Peyer's patch (tissue), 4 donors: ENCODE results near the gene LSM3. TPM values are rescaled to one million over a fixed set of nuclear protein-coding genes. Genes with fewer than 3 reads are reported as not detected.

ENCODE experiments used
- DNase-seq, 3 donors: peaks; one replicate each; pipeline ENCODE4 v3.0.0-alpha.2; 2017 to 2019
- H3K27ac ChIP-seq, 4 donors: fragments of 200-600 bp; sonication (generic); one replicate each; pipeline ENCODE4 v1.5.1; 2016 to 2019
- H3K27me3 ChIP-seq, 2 donors: fragments of 200-600 bp; sonication (generic); one replicate each; pipeline ENCODE4 v1.5.1; 2019
- H3K36me3 ChIP-seq, 3 donors: fragments of 200-600 bp; sonication (generic); one replicate each; pipeline ENCODE4 v1.5.1; 2016 to 2019
- H3K4me1 ChIP-seq, 4 donors: fragments of 200-600 bp; sonication (generic); one replicate each; pipeline ENCODE4 v1.5.1; 2016 to 2019
- H3K4me3 ChIP-seq, 4 donors: fragments of 200-600 bp; sonication (generic); 1 replicate in 3 of 4; 2 replicates in 1 of 4; pipeline ENCODE4 v1.5.1; 2016 to 2019; ENCODE audit warnings: mild to moderate bottlenecking in 1 of 4
- H3K9me3 ChIP-seq, 4 donors: fragments of 200-600 bp; sonication (generic); one replicate each; pipeline ENCODE4 v1.5.1; 2016 to 2019; ENCODE audit warnings: mild to moderate bottlenecking in 1 of 4
- CTCF ChIP-seq, 6 experiments: fragments of 450-650 bp in 4 of 6; fragments of 200-600 bp in 2 of 6; sonication (generic) in 1 of 6; IDR thresholded peaks; one replicate each; pipeline ENCODE4 v1.5.1; 2017 to 2019; ENCODE audit warnings: antibody characterized with exemption in 6 of 6, mild to moderate bottlenecking in 3 of 6, moderate library complexity in 1 of 6
- POLR2A ChIP-seq, 2 donors: fragments of 450-650 bp; IDR thresholded peaks; one replicate each; pipeline ENCODE4 v1.5.1; 2017; ENCODE audit warnings: antibody characterized with exemption in 2 of 2, mild to moderate bottlenecking in 2 of 2, moderate library complexity in 2 of 2
- total RNA-seq, 4 donors: library from RNA; depleted of rRNA; stranded (reverse); fragments of >200 nt; gene quantifications; one replicate each; pipeline ENCODE4 v1.1.0, GENCODE V29; 2016

LSM3 gene
- total RNA-seq, 4 donors from 2014 or later = 4.6 to 10.7 (median 7.0) TPM

DNA sequence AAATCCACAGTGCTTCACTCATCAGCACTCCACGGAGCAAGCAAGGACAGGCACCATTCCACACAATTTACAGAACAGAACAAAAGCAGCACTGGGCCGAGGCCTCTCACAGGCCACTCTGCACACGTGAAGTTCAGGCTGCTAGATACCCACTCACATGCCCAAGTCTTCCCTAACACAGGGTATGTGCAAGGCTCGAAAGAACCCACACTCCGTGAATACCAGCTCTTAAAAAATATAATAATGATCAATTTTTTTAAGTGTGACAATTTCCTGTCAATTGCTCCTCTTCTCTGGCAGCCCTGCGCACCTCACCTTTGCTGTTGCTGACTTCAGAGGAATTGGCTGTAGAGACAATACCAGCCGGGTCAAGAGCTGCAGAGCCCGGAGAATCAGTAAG lies 19.2 kb upstream of the LSM3 start:
- peaks cover 0 to 6% (median 0%) of the 10 kb centered on the region in 4 donors for H3K9me3 ChIP-seq
- H3K4me1 ChIP-seq = no peaks in the 10 kb centered on the region
- H3K27ac ChIP-seq = no peak overlapping the region
- TF ChIP-seq POLR2A (IDR thresholded peaks at IDR 0.05) = no peak
- no peak for TF ChIP-seq CTCF (IDR thresholded peaks at IDR 0.05)
- H3K27me3 ChIP-seq = no peaks in the 10 kb centered on the region
- no peak for DNase-seq
- no peak overlapping the region for H3K4me3 ChIP-seq
- peaks cover 0 to 93% (median 0%) of the 10 kb centered on the region in 3 donors for H3K36me3 ChIP-seq

DNA sequence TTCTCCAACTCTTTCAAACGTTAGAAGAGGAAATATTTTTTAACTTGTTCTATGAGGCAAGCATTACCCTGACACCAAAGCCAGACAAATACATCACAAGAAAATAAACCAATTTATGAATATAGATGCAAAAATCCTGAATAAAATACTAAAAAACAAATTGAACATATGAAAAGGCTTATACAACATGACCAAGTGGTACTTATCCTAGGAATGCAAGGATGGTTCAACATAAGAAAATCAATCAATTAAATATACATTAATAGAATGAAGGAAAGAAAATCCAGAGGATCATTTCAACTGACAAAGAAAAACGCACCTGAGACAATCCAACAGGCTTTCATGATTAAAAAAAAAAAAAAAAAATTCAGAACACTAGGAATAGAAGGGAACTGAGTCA lies 17.3 kb upstream of the LSM3 start:
- Histone ChIP-seq H3K4me3 (no peak overlapping the region), H3K36me3 (peaks cover 0 to 100% (median 0%) of the 10 kb centered on the region in 3 donors), H3K9me3 (peaks cover 0 to 6% (median 0%) of the 10 kb centered on the region in 4 donors), H3K27ac (no peak overlapping the region), H3K27me3 (no peaks in the 10 kb centered on the region), H3K4me1 (no peaks in the 10 kb centered on the region)
- DNase-seq = no peak
- TF ChIP-seq POLR2A (IDR thresholded peaks at IDR 0.05) (no peak), CTCF (IDR thresholded peaks at IDR 0.05) (no peak)

DNA sequence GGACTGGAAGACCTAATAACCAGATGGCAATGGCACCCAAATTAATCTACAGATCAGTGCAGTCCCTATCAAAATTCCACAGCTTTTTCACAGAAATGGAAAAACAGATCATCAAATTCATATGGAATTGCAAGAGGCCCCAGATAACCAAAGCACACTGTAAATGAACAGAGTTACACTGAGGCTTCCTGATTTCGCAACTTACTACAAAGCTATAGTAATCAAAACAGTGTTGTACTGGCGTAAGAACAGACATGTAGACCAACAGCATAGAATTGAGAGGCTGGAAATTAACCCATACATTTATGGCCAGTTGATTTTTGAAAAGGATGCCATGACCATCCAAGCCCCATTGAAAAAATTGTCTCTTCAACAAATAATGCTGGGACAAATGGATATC lies 16.4 kb upstream of the LSM3 start:
- no peak overlapping the region for H3K27ac ChIP-seq
- no peak for DNase-seq
- no peak for TF ChIP-seq POLR2A (IDR thresholded peaks at IDR 0.05)
- TF ChIP-seq CTCF (IDR thresholded peaks at IDR 0.05) = no peak
- peaks cover 0 to 6% (median 0%) of the 10 kb centered on the region in 4 donors for H3K9me3 ChIP-seq
- H3K4me3 ChIP-seq = no peak overlapping the region
- no peaks in the 10 kb centered on the region for H3K27me3 ChIP-seq
- peaks cover 0 to 100% (median 0%) of the 10 kb centered on the region in 3 donors for H3K36me3 ChIP-seq
- no peaks in the 10 kb centered on the region for H3K4me1 ChIP-seq

DNA sequence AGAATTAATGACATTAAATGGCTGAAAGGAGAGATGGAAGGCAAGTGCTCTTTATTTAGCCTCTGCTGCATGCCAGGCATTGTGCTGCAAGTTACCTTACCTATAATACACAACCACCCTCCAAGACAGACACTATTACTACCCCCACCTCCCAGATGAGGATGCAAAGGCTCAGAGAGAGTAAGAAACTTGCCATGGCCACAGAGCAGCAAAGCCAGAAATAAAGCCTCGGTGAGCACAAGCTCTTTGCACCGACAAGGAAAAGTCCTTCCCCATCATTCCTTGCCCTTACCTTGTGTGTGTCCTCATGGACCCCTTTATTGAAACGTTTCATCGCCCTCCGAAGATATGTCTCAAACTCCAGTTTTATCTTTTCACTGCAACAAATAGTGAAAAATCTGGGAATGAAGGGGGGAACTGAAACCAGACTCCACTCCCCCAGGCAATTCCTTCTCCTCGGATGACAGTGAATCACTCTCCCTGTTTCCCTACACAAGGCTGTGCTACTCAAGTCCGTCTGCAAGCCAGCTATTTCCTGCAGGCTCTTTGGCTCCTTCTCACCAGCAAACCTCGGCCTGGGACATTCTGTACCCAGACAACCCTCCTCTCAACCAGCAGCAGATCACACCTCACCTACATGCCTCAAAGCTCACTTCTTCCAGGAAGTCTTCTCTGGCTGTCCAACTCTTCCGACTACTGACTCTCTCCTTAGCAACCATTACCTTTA lies 11.6 kb upstream of the LSM3 start:
- peaks cover 0 to 5% (median 0%) of the 10 kb centered on the region in 4 donors for H3K9me3 ChIP-seq
- no peak for DNase-seq
- no peaks in the 10 kb centered on the region for H3K4me1 ChIP-seq
- H3K27me3 ChIP-seq = no peaks in the 10 kb centered on the region
- TF ChIP-seq POLR2A (IDR thresholded peaks at IDR 0.05) (no peak), CTCF (IDR thresholded peaks at IDR 0.05) (no peak)
- no peak overlapping the region for H3K4me3 ChIP-seq
- no peak overlapping the region for H3K27ac ChIP-seq
- H3K36me3 ChIP-seq = peaks cover 0 to 100% (median 0%) of the 10 kb centered on the region in 3 donors

- TF ChIP-seq CTCF (IDR thresholded peaks at IDR 0.05) = no peak
- TF ChIP-seq POLR2A (IDR thresholded peaks at IDR 0.05) = no peak
- Histone ChIP-seq H3K9me3 (no peaks in the 10 kb centered on the region), H3K27me3 (no peaks in the 10 kb centered on the region), H3K27ac (no peak overlapping the region), H3K36me3 (peaks cover 0 to 85% (median 0%) of the 10 kb centered on the region in 3 donors), H3K4me1 (no peaks in the 10 kb centered on the region), H3K4me3 (no peak overlapping the region)
- no peak for DNase-seq
Observed at GRCh38 chr3:14169435-14169834, 9.2 kb upstream of the LSM3 start.
